GM12892 (cell line): Measurements from ENCODE around the gene HMGN1.

Source experiments
- POLR2A ChIP-seq: IDR thresholded peaks from 2 replicates; pipeline ENCODE4 v1.6.1; 2011; ENCODE audit warnings: low read depth, low read length, control low read depth
- TAF1 ChIP-seq: IDR thresholded peaks from 2 replicates; pipeline ENCODE4 v1.6.1; 2011; ENCODE audit warnings: low read depth, mild to moderate bottlenecking, control low read depth, low read length, borderline replicate concordance

DNA sequence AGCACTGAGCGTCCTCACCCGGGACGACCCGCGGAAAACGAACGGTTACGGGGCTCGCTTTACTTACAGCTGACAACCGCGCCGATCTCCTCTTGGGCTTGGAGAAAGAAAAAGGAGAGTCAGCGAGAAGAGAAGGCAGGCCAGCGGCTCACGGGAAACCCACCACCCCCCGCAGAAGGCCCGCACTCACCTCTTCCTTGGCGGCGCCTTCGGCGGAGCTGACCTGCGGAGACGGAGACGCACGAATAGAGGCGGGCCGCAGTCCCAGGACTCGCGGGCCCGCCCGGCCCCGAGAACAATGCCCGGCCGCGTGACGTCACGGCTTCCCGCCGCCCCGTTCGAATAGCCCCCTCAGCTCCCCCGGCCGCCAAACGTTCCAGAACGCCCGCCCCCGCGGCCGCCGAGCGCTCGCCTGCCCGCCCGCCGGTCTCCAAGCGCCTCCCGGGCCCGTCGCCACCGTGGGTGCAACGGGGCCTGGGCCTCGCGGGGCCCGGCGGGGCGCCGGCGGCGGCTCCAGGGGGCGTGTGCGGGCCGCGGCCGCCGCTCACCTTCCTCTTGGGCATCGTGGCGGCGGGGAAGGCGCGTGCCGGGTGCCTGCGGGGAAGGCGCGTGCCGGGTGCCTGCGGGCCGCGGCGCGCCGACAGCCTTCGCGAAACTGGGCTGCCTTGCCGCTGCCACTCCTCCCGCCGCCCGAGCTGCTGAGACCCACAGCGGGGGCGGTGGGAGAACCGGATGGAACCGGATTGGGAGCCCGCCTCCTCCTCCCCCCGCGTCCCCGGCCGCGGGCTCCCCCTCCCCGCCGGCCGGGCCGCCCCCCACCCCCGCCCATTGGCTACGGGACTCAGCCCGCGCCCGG lies at the start of gene HMGN1:
- TF ChIP-seq POLR2A = peak; percentile 67; the same call in 1 of the 2 replicates
- TF ChIP-seq TAF1 = peak; percentile 67; the same call in 1 of the 2 replicates
